22Rv1 (cell line): ENCODE data around the gene VANGL2.

Experiments
- ZFX ChIP-seq: fragments of 450-650 bp; IDR thresholded peaks from 2 replicates; pipeline ENCODE4 v1.6.1; 2017; ENCODE audit warnings: antibody characterized with exemption, borderline replicate concordance
- TF ChIP-seq, protein P1 (sequence below): fragments of 450-650 bp; IDR thresholded peaks from 2 replicates; pipeline ENCODE4 v1.5.1; 2017; ENCODE audit warnings: mild to moderate bottlenecking

DNA sequence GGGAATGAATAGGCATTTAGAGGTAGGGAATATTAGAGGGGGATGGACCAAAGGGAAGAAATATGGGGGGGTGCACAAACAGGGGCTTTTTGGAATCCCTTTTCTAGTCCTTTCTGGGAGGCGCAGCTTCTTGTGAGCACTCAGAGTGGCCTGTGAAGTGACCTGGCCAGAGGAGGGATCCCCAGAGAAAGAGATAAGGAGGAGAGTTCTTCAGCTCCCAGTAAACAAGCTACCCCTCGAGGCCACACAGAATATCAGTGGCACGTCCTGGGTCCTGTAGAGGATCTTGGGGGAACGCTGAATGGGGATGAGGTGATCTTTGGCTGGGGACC, 19.4 kb downstream of the VANGL2 start:
- TF ChIP-seq, protein P1, sequence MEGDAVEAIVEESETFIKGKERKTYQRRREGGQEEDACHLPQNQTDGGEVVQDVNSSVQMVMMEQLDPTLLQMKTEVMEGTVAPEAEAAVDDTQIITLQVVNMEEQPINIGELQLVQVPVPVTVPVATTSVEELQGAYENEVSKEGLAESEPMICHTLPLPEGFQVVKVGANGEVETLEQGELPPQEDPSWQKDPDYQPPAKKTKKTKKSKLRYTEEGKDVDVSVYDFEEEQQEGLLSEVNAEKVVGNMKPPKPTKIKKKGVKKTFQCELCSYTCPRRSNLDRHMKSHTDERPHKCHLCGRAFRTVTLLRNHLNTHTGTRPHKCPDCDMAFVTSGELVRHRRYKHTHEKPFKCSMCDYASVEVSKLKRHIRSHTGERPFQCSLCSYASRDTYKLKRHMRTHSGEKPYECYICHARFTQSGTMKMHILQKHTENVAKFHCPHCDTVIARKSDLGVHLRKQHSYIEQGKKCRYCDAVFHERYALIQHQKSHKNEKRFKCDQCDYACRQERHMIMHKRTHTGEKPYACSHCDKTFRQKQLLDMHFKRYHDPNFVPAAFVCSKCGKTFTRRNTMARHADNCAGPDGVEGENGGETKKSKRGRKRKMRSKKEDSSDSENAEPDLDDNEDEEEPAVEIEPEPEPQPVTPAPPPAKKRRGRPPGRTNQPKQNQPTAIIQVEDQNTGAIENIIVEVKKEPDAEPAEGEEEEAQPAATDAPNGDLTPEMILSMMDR: no peak
- no peak for TF ChIP-seq ZFX
